Measurements from ENCODE around the gene ANKRD42.
A peak's percentile ranks its signal among the peaks of the same experiment; 100 is the strongest.

Gene ANKRD42

GRCh38 chr11:83280256-83280655, 86.7 kb downstream of the ANKRD42 start:
- no peaks in the 10 kb centered on the region for H3K27me3 ChIP-seq (ENCODE audit: control insufficient read depth in 1 of 2, insufficient read depth in 2 of 2, low read length in 2 of 2)
- H3K4me3 ChIP-seq (ENCODE audit: low read depth in 1 of 2, low read length in 2 of 2), result no peak overlapping the region
- H3K36me3 ChIP-seq (ENCODE audit: insufficient read depth, low read length), result peaks cover 14% of the 10 kb centered on the region
- peaks cover 31% of the 10 kb centered on the region for H3K4me1 ChIP-seq (ENCODE audit: insufficient read depth, low read length)
- H3K9ac ChIP-seq (ENCODE audit: low read length), result no peak overlapping the region
- H3K27ac ChIP-seq (ENCODE audit: low read depth, low read length), result no peak overlapping the region
- no peaks in the 10 kb centered on the region for H3K9me3 ChIP-seq (ENCODE audit: low read length)

DNA sequence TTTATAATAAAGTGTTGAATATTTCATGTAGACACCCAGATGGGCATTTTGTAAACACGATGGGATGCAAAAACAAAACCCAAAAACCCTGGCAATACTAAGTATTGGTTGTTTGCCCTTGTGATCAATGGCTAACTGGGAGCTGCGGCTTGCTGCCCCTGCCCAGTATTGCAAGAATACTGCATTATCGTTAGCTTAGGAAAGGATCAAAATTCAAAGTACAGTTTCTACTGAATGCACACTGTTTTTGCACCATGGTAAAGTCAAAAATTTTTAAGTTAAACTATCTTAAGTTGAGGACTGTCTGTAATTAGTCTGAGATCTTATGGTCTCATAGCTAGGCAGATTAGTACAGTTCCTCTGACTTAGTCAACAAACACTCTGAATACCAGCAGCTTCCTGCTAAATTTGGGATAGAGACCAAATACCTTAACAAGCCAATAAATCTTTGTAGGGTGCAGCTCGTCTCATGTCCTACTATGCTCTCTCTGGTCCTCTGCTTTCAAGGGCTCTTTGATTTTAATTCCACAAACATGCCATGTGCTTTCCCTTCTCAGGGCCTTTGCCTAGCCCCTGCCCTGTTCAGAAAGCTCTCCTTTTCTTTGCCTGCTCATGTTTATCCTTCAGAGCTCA, 88.7 kb downstream of the ANKRD42 start:
- H3K27me3 ChIP-seq (ENCODE audit: control insufficient read depth in 1 of 2, insufficient read depth in 2 of 2, low read length in 2 of 2), result no peaks in the 10 kb centered on the region
- no peak overlapping the region for H3K27ac ChIP-seq (ENCODE audit: low read depth, low read length)
- H3K9ac ChIP-seq (ENCODE audit: low read length), result no peak overlapping the region
- no peak overlapping the region for H3K4me3 ChIP-seq (ENCODE audit: low read depth in 1 of 2, low read length in 2 of 2)
- H3K4me1 ChIP-seq (ENCODE audit: insufficient read depth, low read length), result peaks cover 32% of the 10 kb centered on the region
- no peaks in the 10 kb centered on the region for H3K36me3 ChIP-seq (ENCODE audit: insufficient read depth, low read length)
- H3K9me3 ChIP-seq (ENCODE audit: low read length), result no peaks in the 10 kb centered on the region

DNA sequence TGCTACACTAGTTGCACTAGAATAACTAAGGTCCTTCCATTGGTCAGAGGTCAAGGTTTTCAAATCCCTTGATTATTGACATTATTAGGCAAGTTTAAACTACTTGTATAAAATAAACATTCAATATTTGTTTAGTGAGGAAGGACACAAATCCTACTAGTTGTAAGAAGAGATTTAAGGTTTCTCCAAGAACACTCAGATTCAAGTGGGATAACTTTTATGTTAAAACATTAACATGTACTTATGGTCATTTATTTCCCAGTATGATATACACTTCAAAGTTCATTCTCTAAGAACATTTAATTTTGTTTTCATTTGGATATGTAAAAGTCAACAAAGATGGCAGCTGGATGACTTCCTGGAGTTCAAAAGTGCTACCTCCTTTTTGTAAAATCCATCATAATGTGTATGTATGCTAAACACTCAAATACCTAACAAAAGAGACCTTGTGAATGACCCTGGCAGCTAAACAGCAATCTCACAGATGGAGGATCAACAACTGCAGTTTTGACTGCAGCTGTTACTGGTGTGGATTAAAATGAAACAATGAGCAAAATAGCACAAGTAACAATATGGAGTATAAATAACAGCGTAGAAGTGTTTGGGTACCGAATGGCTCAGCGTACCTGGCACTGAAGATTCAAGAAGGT, 91.1 kb downstream of the ANKRD42 start:
- H3K9ac ChIP-seq (ENCODE audit: low read length), result peak overlapping the region; percentile 83
- H3K4me1 ChIP-seq (ENCODE audit: insufficient read depth, low read length), result peaks cover 32% of the 10 kb centered on the region
- no peaks in the 10 kb centered on the region for H3K9me3 ChIP-seq (ENCODE audit: low read length)
- no peak overlapping the region for H3K27ac ChIP-seq (ENCODE audit: low read depth, low read length)
- no peaks in the 10 kb centered on the region for H3K36me3 ChIP-seq (ENCODE audit: insufficient read depth, low read length)
- peak overlapping the region; percentile 80 to 89 for H3K4me3 ChIP-seq (ENCODE audit: low read depth in 1 of 2, low read length in 2 of 2)
- no peaks in the 10 kb centered on the region for H3K27me3 ChIP-seq (ENCODE audit: control insufficient read depth in 1 of 2, insufficient read depth in 2 of 2, low read length in 2 of 2)

DNA sequence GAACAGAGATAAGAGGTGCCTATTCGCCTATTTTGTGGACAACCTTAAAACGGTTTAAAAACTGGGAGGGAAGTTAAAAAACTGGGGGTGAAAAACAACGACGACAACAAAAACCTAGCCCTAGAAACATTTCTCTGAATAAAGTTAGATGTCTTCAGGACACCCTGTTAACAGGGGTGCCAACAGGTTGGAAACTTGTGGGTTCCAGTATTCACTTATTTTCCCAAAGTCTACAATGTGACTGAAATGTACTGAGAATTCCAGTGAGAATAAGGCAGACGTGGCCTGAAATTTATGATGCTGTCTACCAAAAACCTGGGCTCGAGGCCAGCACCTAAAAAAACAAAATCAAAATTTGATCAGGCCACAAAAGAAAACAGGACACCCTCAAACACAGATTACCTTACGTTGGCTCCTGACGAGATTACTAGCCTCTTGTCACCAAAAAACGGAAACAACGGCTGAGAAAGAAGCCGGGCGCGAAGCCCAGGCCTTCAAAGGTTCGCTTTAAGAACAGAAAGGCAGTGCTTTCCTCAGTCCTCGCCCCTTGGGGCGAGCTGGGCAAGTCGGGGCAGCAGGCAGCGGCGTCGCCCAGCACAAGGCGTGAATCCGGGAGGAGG, 91.7 kb downstream of the ANKRD42 start:
- Histone ChIP-seq H3K27ac (ENCODE audit: low read depth, low read length) (peak overlapping the region; percentile 86), H3K9me3 (ENCODE audit: low read length) (no peaks in the 10 kb centered on the region), H3K4me3 (ENCODE audit: low read depth in 1 of 2, low read length in 2 of 2) (peak overlapping the region; percentile 80 to 89), H3K9ac (ENCODE audit: low read length) (peak overlapping the region; percentile 83), H3K36me3 (ENCODE audit: insufficient read depth, low read length) (no peaks in the 10 kb centered on the region), H3K27me3 (ENCODE audit: control insufficient read depth in 1 of 2, insufficient read depth in 2 of 2, low read length in 2 of 2) (no peaks in the 10 kb centered on the region), H3K4me1 (ENCODE audit: insufficient read depth, low read length) (peaks cover 32% of the 10 kb centered on the region)

GRCh38 chr11:83285771-83286528, 92.4 kb downstream of the ANKRD42 start, which contains the start of gene CCDC90B:
Gene CCDC90B, minus strand, starts transcription at chr11:83286367. Its CDS starts 395 bp downstream, at chr11:83285972.
- no peaks in the 10 kb centered on the region for H3K9me3 ChIP-seq (ENCODE audit: low read length)
- peak within 1 kb of the TSS; percentile 86 for H3K27ac ChIP-seq (ENCODE audit: low read depth, low read length)
- peak within 1 kb of the TSS; percentile 83 for H3K9ac ChIP-seq (ENCODE audit: low read length)
- peaks cover 32% of the 10 kb centered on the region for H3K4me1 ChIP-seq (ENCODE audit: insufficient read depth, low read length)
- H3K27me3 ChIP-seq (ENCODE audit: control insufficient read depth in 1 of 2, insufficient read depth in 2 of 2, low read length in 2 of 2), result no peaks in the 10 kb centered on the region
- peak within 1 kb of the TSS; percentile 80 to 89 for H3K4me3 ChIP-seq (ENCODE audit: low read depth in 1 of 2, low read length in 2 of 2)
- H3K36me3 ChIP-seq (ENCODE audit: insufficient read depth, low read length), result no peaks in the 10 kb centered on the region

GRCh38 chr11:83287631-83288030, 94.1 kb downstream of the ANKRD42 start:
- peaks cover 23% of the 10 kb centered on the region for H3K4me1 ChIP-seq (ENCODE audit: insufficient read depth, low read length)
- no peaks in the 10 kb centered on the region for H3K27me3 ChIP-seq (ENCODE audit: control insufficient read depth in 1 of 2, insufficient read depth in 2 of 2, low read length in 2 of 2)
- H3K36me3 ChIP-seq (ENCODE audit: insufficient read depth, low read length), result no peaks in the 10 kb centered on the region
- no peak overlapping the region for H3K9ac ChIP-seq (ENCODE audit: low read length)
- no peak overlapping the region for H3K4me3 ChIP-seq (ENCODE audit: low read depth in 1 of 2, low read length in 2 of 2)
- no peaks in the 10 kb centered on the region for H3K9me3 ChIP-seq (ENCODE audit: low read length)
- H3K27ac ChIP-seq (ENCODE audit: low read depth, low read length), result no peak overlapping the region

- H3K9ac ChIP-seq (ENCODE audit: low read length), result no peak overlapping the region
These were observed 99.4 kb downstream of the ANKRD42 start for GRCh38 chr11:83292709-83293456.

GRCh38 chr11:83293457-83293774, 99.9 kb downstream of the ANKRD42 start:
- Histone ChIP-seq H3K4me1 (ENCODE audit: insufficient read depth, low read length) (no peaks in the 10 kb centered on the region), H3K27me3 (ENCODE audit: control insufficient read depth in 1 of 2, insufficient read depth in 2 of 2, low read length in 2 of 2) (no peaks in the 10 kb centered on the region), H3K4me3 (ENCODE audit: low read depth in 1 of 2, low read length in 2 of 2) (no peak overlapping the region), H3K27ac (ENCODE audit: low read depth, low read length) (no peak overlapping the region), H3K9ac (ENCODE audit: low read length) (no peak overlapping the region), H3K36me3 (ENCODE audit: insufficient read depth, low read length) (no peaks in the 10 kb centered on the region), H3K9me3 (ENCODE audit: low read length) (no peaks in the 10 kb centered on the region)

More at GRCh38 chr11:83292709-83293456, 99.4 kb downstream of the ANKRD42 start:
- no peaks in the 10 kb centered on the region for H3K36me3 ChIP-seq (ENCODE audit: insufficient read depth, low read length)
- H3K9me3 ChIP-seq (ENCODE audit: low read length), result no peaks in the 10 kb centered on the region
- H3K4me3 ChIP-seq (ENCODE audit: low read depth in 1 of 2, low read length in 2 of 2), result peak overlapping the region; percentile 3 to 21
- no peaks in the 10 kb centered on the region for H3K4me1 ChIP-seq (ENCODE audit: insufficient read depth, low read length)
- H3K27ac ChIP-seq (ENCODE audit: low read depth, low read length), result no peak overlapping the region
- H3K27me3 ChIP-seq (ENCODE audit: control insufficient read depth in 1 of 2, insufficient read depth in 2 of 2, low read length in 2 of 2), result no peaks in the 10 kb centered on the region

DNA sequence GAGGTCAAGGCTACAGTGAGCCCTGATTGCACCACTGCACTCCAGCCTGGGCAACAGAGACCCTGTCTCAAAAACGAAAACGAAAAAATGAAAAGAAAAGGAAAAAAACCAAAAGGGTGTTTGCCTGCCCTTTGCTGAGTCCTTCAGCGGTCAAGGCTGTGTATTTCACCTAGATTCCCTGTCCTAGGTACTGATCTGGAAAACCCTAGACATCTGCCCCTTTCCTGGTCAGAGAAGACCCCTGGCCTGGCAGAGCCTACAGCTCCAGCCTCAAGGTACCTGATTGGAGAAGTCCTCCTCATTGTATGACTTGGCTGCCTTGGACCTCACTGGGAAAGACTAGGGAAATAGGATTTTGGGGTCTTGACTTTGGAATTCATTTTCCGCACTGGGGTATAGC, 100.7 kb downstream of the ANKRD42 start:
- H3K9me3 ChIP-seq (ENCODE audit: low read length), result no peaks in the 10 kb centered on the region
- H3K27me3 ChIP-seq (ENCODE audit: control insufficient read depth in 1 of 2, insufficient read depth in 2 of 2, low read length in 2 of 2), result no peaks in the 10 kb centered on the region
- H3K9ac ChIP-seq (ENCODE audit: low read length), result no peak overlapping the region
- no peak overlapping the region for H3K27ac ChIP-seq (ENCODE audit: low read depth, low read length)
- no peaks in the 10 kb centered on the region for H3K36me3 ChIP-seq (ENCODE audit: insufficient read depth, low read length)
- H3K4me1 ChIP-seq (ENCODE audit: insufficient read depth, low read length), result no peaks in the 10 kb centered on the region
- no peak overlapping the region for H3K4me3 ChIP-seq (ENCODE audit: low read depth in 1 of 2, low read length in 2 of 2)
